ENCODE data around the gene CYP17A1. TPM values are rescaled to one million over a fixed set of nuclear protein-coding genes. Genes with fewer than 3 reads are reported as not detected.
A peak's percentile ranks its signal among the peaks of the same experiment; 100 is the strongest.
"Not testable (repeated sequence)": the region's sequence is repeated elsewhere in the genome, so short reads cannot be mapped to it uniquely, and the experiment has no call there.

Gene CYP17A1
- total RNA-seq, 2 donors from 2014 or later = not detected

GRCh38 chr10:102865620-102866019 is 28.4 kb upstream of the CYP17A1 start:
- no peaks in the 10 kb centered on the region for H3K27me3 ChIP-seq
- no peak overlapping the region for H3K4me3 ChIP-seq
- TF ChIP-seq CTCF (IDR thresholded peaks at IDR 0.05) (no peak), POLR2A (IDR thresholded peaks at IDR 0.05) (no peak)
- ATAC-seq = no peak
- intact Hi-C loops (cut with DNase I) = no loop called here
- H3K4me1 ChIP-seq = peaks cover 22% of the 10 kb centered on the region
- no peak for DNase-seq
- H3K27ac ChIP-seq = no peak overlapping the region
- 86 to 91% methylated on average over 3 of the region's 3 CpGs for WGBS, 2 donors
- no peaks in the 10 kb centered on the region for H3K9me3 ChIP-seq
- peaks cover 0 to 2% of the 10 kb centered on the region in 2 donors for H3K36me3 ChIP-seq (replicated peaks in 1 of 2; ENCODE audit: insufficient read depth in 1 of 2, low read depth in 2 of 2)

GRCh38 chr10:102863660-102864059 is 26.4 kb upstream of the CYP17A1 start:
- Histone ChIP-seq H3K36me3 (replicated peaks in 1 of 2; ENCODE audit: insufficient read depth in 1 of 2, low read depth in 2 of 2) (peaks cover 0 to 2% of the 10 kb centered on the region in 2 donors), H3K4me1 (peaks cover 28% of the 10 kb centered on the region), H3K9me3 (no peaks in the 10 kb centered on the region), H3K27ac (no peak overlapping the region), H3K4me3 (no peak overlapping the region), H3K27me3 (no peaks in the 10 kb centered on the region)
- TF ChIP-seq CTCF (IDR thresholded peaks at IDR 0.05) (no peak), POLR2A (IDR thresholded peaks at IDR 0.05) (no peak)
- intact Hi-C loops (cut with DNase I) = no loop called here
- ATAC-seq (peak; percentile 28), DNase-seq (no peak)
- 16% methylated on average over 2 of the region's 2 CpGs for WGBS, 2 donors

GRCh38 chr10:102859911-102860310 is 22.7 kb upstream of the CYP17A1 start:
- Histone ChIP-seq H3K4me3 (no peak overlapping the region), H3K4me1 (peaks cover 40% of the 10 kb centered on the region), H3K36me3 (replicated peaks in 1 of 2; ENCODE audit: insufficient read depth in 1 of 2, low read depth in 2 of 2) (peaks cover 0 to 2% of the 10 kb centered on the region in 2 donors), H3K27ac (peak overlapping the region; percentile 18 to 65 (median 38)), H3K9me3 (no peaks in the 10 kb centered on the region), H3K27me3 (no peaks in the 10 kb centered on the region)
- TF ChIP-seq POLR2A (IDR thresholded peaks at IDR 0.05) (no peak), CTCF (IDR thresholded peaks at IDR 0.05) (no peak)
- intact Hi-C loops (cut with DNase I) = no loop called here
- ATAC-seq = peak; percentile 89
- peak; percentile 78 to 91 (median 87) for DNase-seq
- WGBS, 2 donors = 36 to 43% methylated on average over 2 of the region's 2 CpGs

GRCh38 chr10:102856758-102857424 is 19.7 kb upstream of the CYP17A1 start:
- Histone ChIP-seq H3K36me3 (replicated peaks in 1 of 2; ENCODE audit: insufficient read depth in 1 of 2, low read depth in 2 of 2) (no peaks in the 10 kb centered on the region), H3K9me3 (no peaks in the 10 kb centered on the region), H3K4me3 (no peak overlapping the region), H3K4me1 (peaks cover 36% of the 10 kb centered on the region), H3K27ac (no peak overlapping the region), H3K27me3 (no peaks in the 10 kb centered on the region)
- ATAC-seq (no peak), DNase-seq (no peak)
- intact Hi-C loops (cut with DNase I) = no loop called here
- no peak for TF ChIP-seq CTCF (IDR thresholded peaks at IDR 0.05)
- no peak for TF ChIP-seq POLR2A (IDR thresholded peaks at IDR 0.05)
- 86% methylated on average over 3 of the region's 3 CpGs for WGBS, 2 donors

- H3K36me3 ChIP-seq (replicated peaks in 1 of 2; ENCODE audit: insufficient read depth in 1 of 2, low read depth in 2 of 2); H3K9me3 ChIP-seq; H3K4me3 ChIP-seq; H3K27me3 ChIP-seq; intact Hi-C loops (cut with DNase I); ATAC-seq: not testable (repeated sequence)
- 79 to 81% methylated on average over 11 of the region's 11 CpGs for WGBS, 2 donors
- peaks cover 35% of the 10 kb centered on the region for H3K4me1 ChIP-seq
- H3K27ac ChIP-seq = peak overlapping the region in 1 of 4 donors; percentile 21
- peak in 1 of 4 donors; percentile 32 for DNase-seq
Measured at GRCh38 chr10:102855731-102856436, 18.7 kb upstream of the CYP17A1 start.

- H3K9me3 ChIP-seq; H3K4me3 ChIP-seq; DNase-seq; intact Hi-C loops (cut with DNase I); ATAC-seq; H3K27ac ChIP-seq; H3K27me3 ChIP-seq; H3K36me3 ChIP-seq (replicated peaks in 1 of 2; ENCODE audit: insufficient read depth in 1 of 2, low read depth in 2 of 2): not testable (repeated sequence)
- 78 to 84% methylated on average over 7 of the region's 7 CpGs for WGBS, 2 donors
- peaks cover 13% of the 10 kb centered on the region for H3K4me1 ChIP-seq
Measured at GRCh38 chr10:102853237-102853636, 16.0 kb upstream of the CYP17A1 start.

Measured in body of pancreas (tissue), 4 donors.